ENCODE measurements around the gene HSD17B2. TPM values are rescaled to one million over a fixed set of nuclear protein-coding genes. Genes with fewer than 3 reads are reported as not detected.
A peak's percentile ranks its signal among the peaks of the same experiment; 100 is the strongest.

The HSD17B2 gene
- total and polyA plus RNA-seq, 2 donors (not counting 1 experiment from before 2014, with no cell fraction given): 0.33 to 1.6 TPM

- no peaks in the 10 kb centered on the region for H3K79me2 ChIP-seq (ENCODE audit: control insufficient read depth, insufficient read depth, low read length)
- TF ChIP-seq CTCF (conservative IDR thresholded peaks at IDR 0.05 in 1 of 2, IDR thresholded peaks at IDR 0.05 in 1 of 2; ENCODE audit: low read depth in 1 of 2, low read length in 2 of 2): no peak
- no peak for TF ChIP-seq EZH2 (IDR thresholded peaks at IDR 0.05; ENCODE audit: low read length, missing control alignments)
- H3K27me3 ChIP-seq (ENCODE audit: control insufficient read depth, insufficient read depth, low read length): no peaks in the 10 kb centered on the region
- H3K27ac ChIP-seq (ENCODE audit: insufficient read depth, low read length): no peak overlapping the region
- H3K4me2 ChIP-seq (ENCODE audit: extremely low read depth, insufficient read depth, low read length): no peak overlapping the region
- peak in 1 of 2 donors; percentile 64 for DNase-seq (ENCODE audit: low read depth in 2 of 2)
- no peak overlapping the region for H2AFZ ChIP-seq (ENCODE audit: low read length)
- H4K20me1 ChIP-seq (ENCODE audit: control insufficient read depth, extremely low read depth, insufficient read depth, low read length): no peaks in the 10 kb centered on the region
- no peaks in the 10 kb centered on the region for H3K36me3 ChIP-seq (ENCODE audit: control insufficient read depth, insufficient read depth, low read length)
- H3K9me3 ChIP-seq (ENCODE audit: control insufficient read depth, insufficient read depth, low read depth, low read length): no peaks in the 10 kb centered on the region
- no peak overlapping the region for H3K4me3 ChIP-seq (replicated peaks in 1 of 4; ENCODE audit: control extremely low read depth in 1 of 4, insufficient read depth in 1 of 4, low read depth in 3 of 4, low read length in 4 of 4)
- peaks cover 7% of the 10 kb centered on the region for H3K4me1 ChIP-seq (ENCODE audit: control insufficient read depth, extremely low read depth, insufficient read depth, low read length)
- no peak overlapping the region for H3K9ac ChIP-seq (ENCODE audit: insufficient read depth, low read length)
Measured at GRCh38 chr16:82093666-82094300, 58.7 kb downstream of the HSD17B2 start.

- no peaks in the 10 kb centered on the region for H4K20me1 ChIP-seq (ENCODE audit: control insufficient read depth, extremely low read depth, insufficient read depth, low read length)
- H3K4me1 ChIP-seq (ENCODE audit: control insufficient read depth, extremely low read depth, insufficient read depth, low read length): peaks cover 7% of the 10 kb centered on the region
- H3K9ac ChIP-seq (ENCODE audit: insufficient read depth, low read length): no peak overlapping the region
- TF ChIP-seq EZH2 (IDR thresholded peaks at IDR 0.05; ENCODE audit: low read length, missing control alignments) (no peak), CTCF (conservative IDR thresholded peaks at IDR 0.05 in 1 of 2, IDR thresholded peaks at IDR 0.05 in 1 of 2; ENCODE audit: low read depth in 1 of 2, low read length in 2 of 2) (no peak)
- H3K36me3 ChIP-seq (ENCODE audit: control insufficient read depth, insufficient read depth, low read length): no peaks in the 10 kb centered on the region
- no peaks in the 10 kb centered on the region for H3K9me3 ChIP-seq (ENCODE audit: control insufficient read depth, insufficient read depth, low read depth, low read length)
- no peak overlapping the region for H2AFZ ChIP-seq (ENCODE audit: low read length)
- no peaks in the 10 kb centered on the region for H3K27me3 ChIP-seq (ENCODE audit: control insufficient read depth, insufficient read depth, low read length)
- H3K4me3 ChIP-seq (replicated peaks in 1 of 4; ENCODE audit: control extremely low read depth in 1 of 4, insufficient read depth in 1 of 4, low read depth in 3 of 4, low read length in 4 of 4): no peak overlapping the region
- peak in 1 of 2 donors; percentile 10 for DNase-seq (ENCODE audit: low read depth in 2 of 2)
- no peak overlapping the region for H3K27ac ChIP-seq (ENCODE audit: insufficient read depth, low read length)
- H3K79me2 ChIP-seq (ENCODE audit: control insufficient read depth, insufficient read depth, low read length): no peaks in the 10 kb centered on the region
- H3K4me2 ChIP-seq (ENCODE audit: extremely low read depth, insufficient read depth, low read length): no peak overlapping the region
Measured at GRCh38 chr16:82094942-82095540, 60.0 kb downstream of the HSD17B2 start.

GRCh38 chr16:82096641-82097040, 61.6 kb downstream of the HSD17B2 start:
- Histone ChIP-seq H3K4me1 (ENCODE audit: control insufficient read depth, extremely low read depth, insufficient read depth, low read length) (peaks cover 2% of the 10 kb centered on the region), H3K9me3 (ENCODE audit: control insufficient read depth, insufficient read depth, low read depth, low read length) (no peaks in the 10 kb centered on the region), H3K4me3 (replicated peaks in 1 of 4; ENCODE audit: control extremely low read depth in 1 of 4, insufficient read depth in 1 of 4, low read depth in 3 of 4, low read length in 4 of 4) (no peak overlapping the region), H3K79me2 (ENCODE audit: control insufficient read depth, insufficient read depth, low read length) (no peaks in the 10 kb centered on the region), H3K9ac (ENCODE audit: insufficient read depth, low read length) (no peak overlapping the region), H3K4me2 (ENCODE audit: extremely low read depth, insufficient read depth, low read length) (no peak overlapping the region), H3K27ac (ENCODE audit: insufficient read depth, low read length) (no peak overlapping the region), H4K20me1 (ENCODE audit: control insufficient read depth, extremely low read depth, insufficient read depth, low read length) (no peaks in the 10 kb centered on the region), H2AFZ (ENCODE audit: low read length) (no peak overlapping the region), H3K27me3 (ENCODE audit: control insufficient read depth, insufficient read depth, low read length) (no peaks in the 10 kb centered on the region), H3K36me3 (ENCODE audit: control insufficient read depth, insufficient read depth, low read length) (no peaks in the 10 kb centered on the region)
- no peak for DNase-seq (ENCODE audit: low read depth in 2 of 2)
- no peak for TF ChIP-seq EZH2 (IDR thresholded peaks at IDR 0.05; ENCODE audit: low read length, missing control alignments)
- no peak for TF ChIP-seq CTCF (conservative IDR thresholded peaks at IDR 0.05 in 1 of 2, IDR thresholded peaks at IDR 0.05 in 1 of 2; ENCODE audit: low read depth in 1 of 2, low read length in 2 of 2)
